Measurements from ENCODE around the gene HECTD4. TPM values are rescaled to one million over a fixed set of nuclear protein-coding genes. Genes with fewer than 3 reads are reported as not detected.
"Not testable (repeated sequence)": the region's sequence is repeated elsewhere in the genome, so short reads cannot be mapped to it uniquely, and the experiment has no call there.

Gene HECTD4
- polyA plus RNA-seq, 3 donors = 36.9 to 39.6 (median 37.5) TPM

- DNase-seq (ENCODE audit: low read depth in 3 of 3, low spot score in 2 of 3) = no peak
Observed at GRCh38 chr12:112406519-112407488, 24.6 kb upstream of the HECTD4 start.

GRCh38 chr12:112401903-112402498 lies 19.8 kb upstream of the HECTD4 start:
- no peak for DNase-seq (ENCODE audit: low read depth in 3 of 3, low spot score in 2 of 3)

GRCh38 chr12:112401054-112401453 lies 18.8 kb upstream of the HECTD4 start:
- no peak for DNase-seq (ENCODE audit: low read depth in 3 of 3, low spot score in 2 of 3)

- DNase-seq (ENCODE audit: low read depth in 3 of 3, low spot score in 2 of 3) = no peak
Observed at GRCh38 chr12:112393328-112393727, 11.1 kb upstream of the HECTD4 start.

GRCh38 chr12:112389922-112390654 lies 7.9 kb upstream of the HECTD4 start:
- DNase-seq (ENCODE audit: low read depth in 3 of 3, low spot score in 2 of 3) = not testable (repeated sequence)

GRCh38 chr12:112389228-112389627 lies 7.0 kb upstream of the HECTD4 start:
- no peak for DNase-seq (ENCODE audit: low read depth in 3 of 3, low spot score in 2 of 3)

GRCh38 chr12:112386726-112387125 lies 4.5 kb upstream of the HECTD4 start:
- DNase-seq (ENCODE audit: low read depth in 3 of 3, low spot score in 2 of 3) = no peak

- DNase-seq (ENCODE audit: low read depth in 3 of 3, low spot score in 2 of 3) = no peak
Observed at GRCh38 chr12:112382866-112383265, 635 bp upstream of the HECTD4 start.

- peak in 2 of 3 donors; percentile 7 to 18 for DNase-seq (ENCODE audit: low read depth in 3 of 3, low spot score in 2 of 3)
Observed at GRCh38 chr12:112381406-112381882, 787 bp downstream of the HECTD4 start.

GRCh38 chr12:112380663-112381405 lies 1.4 kb downstream of the HECTD4 start:
- DNase-seq (ENCODE audit: low read depth in 3 of 3, low spot score in 2 of 3) = peak in 1 of 3 donors; percentile 10

- no peak for DNase-seq (ENCODE audit: low read depth in 3 of 3, low spot score in 2 of 3)
Observed at GRCh38 chr12:112375105-112375504, 7.1 kb downstream of the HECTD4 start.

GRCh38 chr12:112374166-112374740 lies 8.0 kb downstream of the HECTD4 start:
- no peak for DNase-seq (ENCODE audit: low read depth in 3 of 3, low spot score in 2 of 3)

- no peak for DNase-seq (ENCODE audit: low read depth in 3 of 3, low spot score in 2 of 3)
Observed at GRCh38 chr12:112370868-112371510, 11.2 kb downstream of the HECTD4 start.

- DNase-seq (ENCODE audit: low read depth in 3 of 3, low spot score in 2 of 3) = no peak
Observed at GRCh38 chr12:112370199-112370598, 12.0 kb downstream of the HECTD4 start.

- no peak for DNase-seq (ENCODE audit: low read depth in 3 of 3, low spot score in 2 of 3)
Observed at GRCh38 chr12:112368856-112369255, 13.4 kb downstream of the HECTD4 start.

GRCh38 chr12:112367965-112368364 lies 14.3 kb downstream of the HECTD4 start:
- no peak for DNase-seq (ENCODE audit: low read depth in 3 of 3, low spot score in 2 of 3)

GRCh38 chr12:112362310-112362709 lies 19.9 kb downstream of the HECTD4 start:
- DNase-seq (ENCODE audit: low read depth in 3 of 3, low spot score in 2 of 3) = no peak

- DNase-seq (ENCODE audit: low read depth in 3 of 3, low spot score in 2 of 3) = no peak
Observed at GRCh38 chr12:112361271-112361670, 21.0 kb downstream of the HECTD4 start.

- no peak for DNase-seq (ENCODE audit: low read depth in 3 of 3, low spot score in 2 of 3)
Observed at GRCh38 chr12:112359290-112359689, 22.9 kb downstream of the HECTD4 start.

All from right renal cortex interstitium (tissue), 3 donors.